ENCODE measurements around the gene WDR62. TPM values are rescaled to one million over a fixed set of nuclear protein-coding genes. Genes with fewer than 3 reads are reported as not detected.

Gene WDR62
- total RNA-seq, 1 experiment from 2014 or later: 30.0 TPM

- no peak for DNase-seq
- Histone ChIP-seq H3K27ac (ENCODE audit: insufficient read length, low read depth, low read length) (no peak overlapping the region), H2AK5ac (ENCODE audit: insufficient read length, low read length) (no peak overlapping the region), H2BK120ac (ENCODE audit: low read depth, low read length, poor library complexity, severe bottlenecking) (no peak overlapping the region), H4K5ac (ENCODE audit: insufficient read length, low read depth, low read length) (no peak overlapping the region), H4K20me1 (ENCODE audit: control insufficient read depth, insufficient read depth, insufficient read length) (no peaks in the 10 kb centered on the region), H3K79me2 (ENCODE audit: insufficient read depth, low read length) (no peaks in the 10 kb centered on the region), H2BK5ac (ENCODE audit: insufficient read length, low read length) (no peak overlapping the region), H3K4me2 (ENCODE audit: insufficient read depth, insufficient read length, low read length) (no peak overlapping the region), H3K79me1 (ENCODE audit: insufficient read depth, low read depth, low read length, poor library complexity, severe bottlenecking) (peaks cover 2% of the 10 kb centered on the region), H3K23ac (ENCODE audit: insufficient read length, low read depth, low read length) (no peak overlapping the region), H4K91ac (ENCODE audit: insufficient read length, low read depth, low read length) (no peak overlapping the region), H3K18ac (ENCODE audit: insufficient read length, low read depth, low read length) (no peak overlapping the region), H3K9me3 (ENCODE audit: control insufficient read depth, low read depth, low read length) (no peaks in the 10 kb centered on the region), H3K14ac (ENCODE audit: insufficient read depth, low read length) (no peak overlapping the region), H2BK20ac (ENCODE audit: low read depth, low read length, poor library complexity, severe bottlenecking) (no peak overlapping the region), H3K27me3 (ENCODE audit: insufficient read depth, low read length) (no peaks in the 10 kb centered on the region), H2BK15ac (ENCODE audit: low read depth, low read length) (no peak overlapping the region), H2BK12ac (ENCODE audit: insufficient read length, low read depth, low read length) (no peak overlapping the region), H3K23me2 (ENCODE audit: insufficient read length, low read depth, low read length, poor library complexity, severe bottlenecking) (peaks cover 4% of the 10 kb centered on the region), H3T11ph (ENCODE audit: low read length) (no peak overlapping the region), H4K8ac (replicated peaks; ENCODE audit: insufficient read length, low read depth, low read length) (no peak overlapping the region), H3K9ac (ENCODE audit: extremely low read depth, insufficient read length, low read length) (no peak overlapping the region), H2AFZ (ENCODE audit: low read length) (no peak overlapping the region), H3K4me1 (ENCODE audit: insufficient read depth, low read length) (no peaks in the 10 kb centered on the region), H3K56ac (ENCODE audit: insufficient read length, low read depth, low read length) (no peak overlapping the region), H3K4ac (ENCODE audit: low read depth, low read length) (no peak overlapping the region)
- H3K27ac Mint-ChIP-seq: no peak overlapping the region
- no peaks in the 10 kb centered on the region for H3K27me3 Mint-ChIP-seq (ENCODE audit: low read depth)
- peaks cover 11 to 50% (median 39%) of the 10 kb centered on the region in 3 experiments; a peak in 6 of 7 replicates for H3K36me3 Mint-ChIP-seq (ENCODE audit: insufficient read depth in 1 of 3, low read depth in 3 of 3)
- peaks cover 13 to 14% of the 10 kb centered on the region in 2 experiments for H3K4me1 Mint-ChIP-seq
- TF ChIP-seq, protein P1, sequence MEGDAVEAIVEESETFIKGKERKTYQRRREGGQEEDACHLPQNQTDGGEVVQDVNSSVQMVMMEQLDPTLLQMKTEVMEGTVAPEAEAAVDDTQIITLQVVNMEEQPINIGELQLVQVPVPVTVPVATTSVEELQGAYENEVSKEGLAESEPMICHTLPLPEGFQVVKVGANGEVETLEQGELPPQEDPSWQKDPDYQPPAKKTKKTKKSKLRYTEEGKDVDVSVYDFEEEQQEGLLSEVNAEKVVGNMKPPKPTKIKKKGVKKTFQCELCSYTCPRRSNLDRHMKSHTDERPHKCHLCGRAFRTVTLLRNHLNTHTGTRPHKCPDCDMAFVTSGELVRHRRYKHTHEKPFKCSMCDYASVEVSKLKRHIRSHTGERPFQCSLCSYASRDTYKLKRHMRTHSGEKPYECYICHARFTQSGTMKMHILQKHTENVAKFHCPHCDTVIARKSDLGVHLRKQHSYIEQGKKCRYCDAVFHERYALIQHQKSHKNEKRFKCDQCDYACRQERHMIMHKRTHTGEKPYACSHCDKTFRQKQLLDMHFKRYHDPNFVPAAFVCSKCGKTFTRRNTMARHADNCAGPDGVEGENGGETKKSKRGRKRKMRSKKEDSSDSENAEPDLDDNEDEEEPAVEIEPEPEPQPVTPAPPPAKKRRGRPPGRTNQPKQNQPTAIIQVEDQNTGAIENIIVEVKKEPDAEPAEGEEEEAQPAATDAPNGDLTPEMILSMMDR (conservative IDR thresholded peaks at IDR 0.05): no peak
- WGBS (ENCODE audit: extremely low coverage, insufficient read length, low lambda C conversion rate): no CpG with 5 or more reads among the region's 22 CpGs
- no peak overlapping the region for H3K4me3 Mint-ChIP-seq
- no peaks in the 10 kb centered on the region for H3K9me3 Mint-ChIP-seq
Observed at GRCh38 chr19:36019061-36019670, 35.5 kb upstream of the WDR62 start.

All from H9 (cell line).